Measurements from ENCODE around the gene TTLL12.

The TTLL12 gene

DNA sequence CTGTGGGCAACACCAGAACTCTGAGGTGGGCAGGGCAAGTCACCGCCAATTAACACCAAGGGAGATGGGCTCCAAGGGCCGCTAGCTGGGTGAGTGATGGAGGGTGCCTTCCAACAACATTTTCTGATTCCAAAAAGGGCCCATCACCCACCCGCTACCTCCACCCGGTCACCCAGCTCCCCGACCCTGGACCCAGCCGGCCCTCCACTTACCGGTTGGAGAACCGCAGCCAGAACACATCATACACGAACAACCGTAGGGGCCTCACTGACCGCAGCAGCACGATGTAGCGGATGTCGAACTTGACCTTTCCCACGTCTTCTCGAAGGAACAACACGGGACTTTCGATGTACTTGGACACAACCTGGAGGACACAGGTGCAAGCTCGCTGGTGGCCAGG is 14.7 kb downstream of the TTLL12 start:
- DNase-seq (ENCODE audit: low read depth) = no peak

GRCh38 chr22:43171607-43172006 is 15.3 kb downstream of the TTLL12 start:
- no peak for DNase-seq (ENCODE audit: low read depth)

DNA sequence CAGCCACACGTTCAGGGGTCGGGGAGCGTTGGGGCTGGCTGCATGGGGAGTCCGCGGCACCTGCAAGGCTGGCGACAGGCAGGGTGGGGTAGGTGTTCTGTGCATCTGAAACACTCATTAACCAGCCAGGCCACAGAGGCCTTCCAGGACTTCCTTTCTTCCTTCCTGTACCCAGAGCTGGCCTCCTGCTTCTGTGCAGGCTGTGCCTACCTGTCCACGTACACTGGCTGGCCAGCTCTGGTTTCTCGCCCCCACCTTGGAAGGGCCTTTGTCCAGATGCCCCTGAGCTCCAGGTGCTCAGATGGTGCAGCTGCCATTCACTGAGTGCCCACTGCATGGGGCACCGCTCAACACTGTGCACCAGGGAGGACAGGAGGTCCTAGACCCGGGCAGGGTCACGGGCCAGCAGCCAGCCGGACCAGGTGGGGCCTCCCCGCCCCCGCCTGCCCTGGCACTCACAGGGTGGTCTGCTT is 15.9 kb downstream of the TTLL12 start:
- DNase-seq (ENCODE audit: low read depth) = no peak

DNA sequence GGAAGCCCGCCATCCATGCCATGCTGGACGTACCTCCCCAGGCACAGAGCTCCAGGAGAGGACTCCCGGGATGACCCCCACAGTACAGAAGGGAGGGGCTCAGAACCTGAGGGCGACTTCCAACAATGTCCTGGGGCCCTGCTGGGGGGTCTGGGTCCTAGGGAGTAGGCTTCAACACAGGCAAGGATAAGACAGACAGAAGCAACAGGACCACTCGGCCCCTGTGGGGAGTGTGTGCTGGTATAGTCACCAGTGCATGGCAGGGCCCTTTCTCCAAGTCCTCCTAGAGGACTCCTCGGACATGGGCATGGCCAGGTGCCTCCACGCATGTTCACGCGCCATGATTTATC is 16.8 kb downstream of the TTLL12 start:
- DNase-seq (ENCODE audit: low read depth) = no peak

GRCh38 chr22:43169310-43170130 is 17.4 kb downstream of the TTLL12 start:
- DNase-seq (ENCODE audit: low read depth) = no peak

DNA sequence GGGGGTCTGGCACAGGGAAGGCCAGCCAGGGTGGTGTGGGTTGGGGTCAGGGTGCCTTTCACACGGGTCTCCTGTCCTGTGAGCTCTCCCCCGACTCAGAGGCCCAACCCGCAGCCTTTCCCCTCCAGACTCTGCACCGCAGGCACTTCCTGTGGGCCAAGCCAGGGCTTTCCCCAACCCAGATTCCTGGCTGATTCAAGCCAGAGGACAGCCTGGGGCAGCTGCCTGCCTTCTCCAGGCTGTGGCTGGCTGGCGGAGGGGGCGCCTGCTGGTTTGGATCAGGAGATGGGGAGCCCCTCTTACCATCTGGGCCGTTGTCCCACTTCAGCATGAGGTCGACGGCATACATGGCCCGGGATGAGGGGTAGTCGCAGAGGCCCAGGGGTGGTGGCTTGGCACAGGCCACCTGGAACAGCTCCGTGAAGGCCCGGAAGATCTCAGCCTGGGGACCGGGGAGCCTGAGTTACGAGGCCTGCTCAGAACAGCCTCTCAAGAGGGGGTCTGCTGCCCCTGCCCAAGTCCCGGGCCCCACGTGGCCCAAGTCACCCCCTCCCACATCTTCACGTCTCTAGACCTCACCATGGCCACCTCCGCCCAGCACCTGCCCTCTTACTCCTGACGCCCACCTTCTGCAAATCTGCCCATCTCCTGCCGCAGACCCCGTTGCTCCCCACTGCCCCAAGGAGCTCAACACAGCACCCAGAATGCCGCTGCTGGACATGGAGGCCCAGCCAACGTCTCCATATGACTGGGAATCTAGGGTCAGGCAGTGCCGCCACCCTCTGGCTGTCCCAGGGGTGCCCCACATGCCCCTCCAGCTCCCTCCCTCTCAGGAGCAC is 18.2 kb downstream of the TTLL12 start:
- DNase-seq (ENCODE audit: low read depth) = no peak

GRCh38 chr22:43167001-43167589 is 19.8 kb downstream of the TTLL12 start:
- DNase-seq (ENCODE audit: low read depth) = no peak

DNA sequence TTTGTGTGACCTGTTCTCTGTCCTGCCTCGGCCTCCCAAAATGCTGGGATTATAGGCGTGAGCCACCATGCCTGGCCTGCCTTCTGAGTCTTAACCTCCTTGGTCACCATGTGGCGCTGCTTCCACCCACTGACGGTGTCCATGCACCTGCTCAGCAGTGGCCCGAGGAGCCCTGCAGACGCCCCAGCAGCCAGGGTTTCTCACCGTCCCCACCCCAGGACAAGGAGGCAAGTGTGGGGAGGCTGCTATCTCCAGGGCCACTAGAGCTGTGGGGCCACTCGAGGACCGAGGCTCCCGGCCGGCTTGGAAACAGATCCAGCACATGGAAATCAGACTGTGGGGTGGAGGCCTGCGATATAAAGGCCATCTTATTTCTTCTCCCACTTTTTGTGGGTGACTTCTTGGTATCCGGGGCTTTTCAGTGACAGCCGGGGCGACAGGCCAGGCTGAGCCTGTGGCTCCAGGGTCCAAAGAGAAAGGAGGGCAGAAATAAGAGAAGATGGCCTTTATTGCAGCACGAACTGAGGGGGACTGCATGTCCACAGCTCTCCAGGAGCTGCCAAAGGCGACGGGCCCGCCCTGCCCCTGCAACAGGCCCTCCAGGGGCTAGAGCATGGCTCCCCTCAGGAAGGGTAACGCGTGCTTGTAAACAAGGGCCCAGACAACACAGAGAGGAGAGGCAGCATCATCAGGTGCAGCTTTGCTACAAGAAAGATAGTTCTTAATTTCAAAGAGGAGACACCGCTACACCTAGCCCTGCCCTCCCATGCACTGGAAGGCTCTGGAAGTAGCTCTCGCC is 20.6 kb downstream of the TTLL12 start:
- DNase-seq (ENCODE audit: low read depth) = no peak

- no peak for DNase-seq (ENCODE audit: low read depth)
These were observed 22.3 kb downstream of the TTLL12 start for GRCh38 chr22:43164636-43165035.

DNA sequence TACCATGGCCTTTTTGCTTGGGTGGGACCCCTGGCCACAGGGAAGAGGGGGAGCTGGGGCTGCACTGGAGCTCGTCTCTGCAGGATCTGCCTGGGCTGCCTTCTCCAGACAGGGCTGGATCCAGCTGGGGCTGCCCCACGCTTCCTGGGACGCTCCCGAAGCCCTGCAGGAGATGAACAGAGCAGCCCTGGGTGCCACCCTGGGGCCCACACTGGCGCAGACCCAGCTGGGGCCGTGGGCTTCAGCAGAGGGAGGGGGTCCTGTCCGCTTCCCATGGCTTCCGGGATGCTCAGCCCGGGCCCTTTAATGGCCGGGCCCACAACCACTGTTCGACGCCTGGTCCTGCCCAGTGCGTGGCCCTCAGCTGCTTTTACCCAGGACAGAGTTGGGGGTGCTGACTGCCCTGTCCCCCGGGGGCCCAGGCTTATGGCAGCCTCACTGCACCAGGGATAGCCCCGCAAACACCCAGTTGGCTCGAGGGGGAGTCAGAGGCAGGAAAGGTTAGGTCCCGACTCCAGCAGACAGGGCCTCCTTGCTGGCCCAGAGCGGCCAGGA is 23.6 kb downstream of the TTLL12 start:
- DNase-seq (ENCODE audit: low read depth) = no peak

GRCh38 chr22:43162412-43163150 is 24.4 kb downstream of the TTLL12 start:
- no peak for DNase-seq (ENCODE audit: low read depth)

GRCh38 chr22:43160497-43161126 is 26.3 kb downstream of the TTLL12 start:
- DNase-seq (ENCODE audit: low read depth) = no peak

- no peak for DNase-seq (ENCODE audit: low read depth)
These were observed 27.3 kb downstream of the TTLL12 start for GRCh38 chr22:43159484-43160178.

- no peak for DNase-seq (ENCODE audit: low read depth)
These were observed 28.0 kb downstream of the TTLL12 start for GRCh38 chr22:43158778-43159483.

- DNase-seq (ENCODE audit: low read depth) = no peak
These were observed 28.9 kb downstream of the TTLL12 start for GRCh38 chr22:43157874-43158546.

DNA sequence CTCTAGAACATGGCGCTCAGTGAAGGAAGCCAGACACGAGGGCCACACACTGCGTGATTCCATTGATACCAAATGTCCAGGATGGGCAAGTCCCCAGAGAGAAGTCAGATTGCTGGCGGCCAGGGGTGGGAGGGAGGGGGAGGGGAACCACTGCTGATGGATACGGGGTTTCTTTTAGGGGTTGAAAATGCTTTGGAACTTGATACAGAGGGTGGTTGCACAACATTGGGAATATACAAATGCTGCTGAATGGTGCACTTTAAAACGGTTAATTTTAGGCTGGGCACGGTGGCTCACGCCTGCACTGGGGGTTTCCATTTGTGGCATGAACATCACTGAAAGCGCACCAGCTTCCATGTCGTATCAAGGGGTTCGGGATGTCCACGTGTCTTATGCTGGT is 30.5 kb downstream of the TTLL12 start:
- DNase-seq (ENCODE audit: low read depth) = no peak

GRCh38 chr22:43155789-43156188 is 31.1 kb downstream of the TTLL12 start:
- no peak for DNase-seq (ENCODE audit: low read depth)

- DNase-seq (ENCODE audit: low read depth) = no peak
These were observed 31.9 kb downstream of the TTLL12 start for GRCh38 chr22:43154887-43155536.

Data from HS-5 (cell line).